ENCODE results near the gene SLC30A3.
A peak's percentile ranks its signal among the peaks of the same experiment; 100 is the strongest.

The SLC30A3 gene

DNA sequence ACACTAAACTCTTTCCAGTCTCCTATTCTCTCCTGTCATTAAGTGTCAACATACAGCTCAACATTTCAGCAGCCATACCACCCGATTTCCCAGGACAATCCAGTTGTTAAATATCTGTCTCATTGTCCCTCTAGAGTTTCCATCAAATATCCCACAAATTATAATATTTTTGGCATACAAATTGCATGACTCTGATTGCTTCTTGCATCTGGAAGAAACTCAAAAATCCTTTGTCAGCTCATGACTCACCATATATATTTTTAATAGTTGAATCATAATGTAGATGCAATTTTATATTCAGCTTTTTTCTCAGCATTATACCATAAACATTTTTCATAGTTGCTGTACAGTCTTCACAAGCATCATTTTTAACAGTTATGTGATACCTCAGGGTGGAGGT is 7.2 kb downstream of the SLC30A3 start:
- no peak for DNase-seq

DNA sequence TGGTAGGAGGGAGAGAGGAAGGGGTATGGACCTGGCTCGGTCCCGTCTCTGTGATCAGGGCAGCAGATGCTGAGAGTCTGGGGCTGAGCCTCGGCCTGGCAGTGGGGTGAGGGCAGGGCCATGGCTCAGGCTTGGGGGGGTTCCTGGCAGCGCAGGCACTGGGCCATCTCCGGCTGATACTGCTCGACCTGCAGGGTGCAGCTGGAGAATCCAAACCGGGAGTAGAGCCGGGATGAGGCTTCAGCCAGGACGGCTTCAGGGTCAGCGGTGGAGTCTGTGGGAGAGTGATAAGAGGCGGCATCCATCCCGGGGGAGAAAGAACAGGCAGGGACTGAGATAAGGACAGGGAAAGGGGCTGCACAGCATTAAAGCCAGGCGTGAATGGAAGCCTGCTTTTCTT is 7.7 kb downstream of the SLC30A3 start:
- no peak for DNase-seq

DNA sequence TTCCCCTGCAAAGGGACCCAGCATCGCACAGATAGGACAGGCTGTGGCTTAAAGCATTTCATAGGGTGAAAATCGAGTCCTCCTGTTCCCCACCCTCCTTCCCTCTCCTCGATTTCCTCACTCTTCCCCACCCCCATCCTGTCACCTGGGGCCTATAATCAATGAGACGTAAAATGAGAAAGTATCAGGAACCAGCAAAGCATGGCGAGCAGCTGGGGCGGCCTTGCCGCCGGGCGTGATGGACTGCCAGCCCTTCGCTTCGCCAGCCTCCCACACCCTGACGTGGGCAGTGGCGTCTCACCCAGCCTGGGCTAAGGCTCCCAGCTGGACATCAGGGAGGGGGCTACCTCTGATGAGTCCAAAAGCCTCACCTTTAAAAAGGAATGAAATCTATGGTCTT is 11.1 kb downstream of the SLC30A3 start:
- no peak for DNase-seq

DNA sequence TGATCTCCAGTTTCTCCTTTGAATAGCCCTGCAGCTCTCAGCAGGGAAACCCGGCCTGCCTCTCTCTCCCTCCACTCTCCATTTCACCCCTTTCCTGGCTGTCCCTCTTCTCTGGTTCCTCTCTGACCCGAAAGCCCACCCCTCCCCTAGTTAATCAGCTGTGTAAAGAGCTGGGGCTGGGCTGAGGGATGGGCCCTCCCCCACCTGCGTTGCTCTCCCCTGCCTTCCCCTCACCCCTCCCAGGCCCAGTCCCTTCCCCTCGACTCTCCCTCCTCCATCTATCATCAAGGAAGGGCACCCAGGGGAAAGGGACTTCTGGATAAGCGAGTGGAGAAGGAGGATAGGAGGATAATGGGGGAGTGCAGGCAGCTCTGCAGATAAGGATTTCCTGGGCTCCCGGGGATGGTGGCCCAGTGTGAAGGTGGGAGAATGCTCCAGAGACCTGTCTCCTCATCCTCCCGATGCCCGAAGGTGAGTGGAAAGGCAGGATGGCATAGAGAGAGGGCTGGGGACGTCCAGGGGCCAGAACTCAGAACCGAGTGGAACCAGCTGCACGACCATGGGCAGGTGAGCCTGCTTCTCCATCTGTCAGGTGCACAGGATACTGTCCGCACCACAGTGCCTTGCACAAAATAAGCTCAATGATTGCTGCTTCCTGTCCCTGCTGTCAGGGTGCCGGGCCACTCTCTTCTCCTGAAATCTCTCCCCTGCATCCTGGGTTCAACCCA is 12.0 kb downstream of the SLC30A3 start:
- no peak for DNase-seq

DNA sequence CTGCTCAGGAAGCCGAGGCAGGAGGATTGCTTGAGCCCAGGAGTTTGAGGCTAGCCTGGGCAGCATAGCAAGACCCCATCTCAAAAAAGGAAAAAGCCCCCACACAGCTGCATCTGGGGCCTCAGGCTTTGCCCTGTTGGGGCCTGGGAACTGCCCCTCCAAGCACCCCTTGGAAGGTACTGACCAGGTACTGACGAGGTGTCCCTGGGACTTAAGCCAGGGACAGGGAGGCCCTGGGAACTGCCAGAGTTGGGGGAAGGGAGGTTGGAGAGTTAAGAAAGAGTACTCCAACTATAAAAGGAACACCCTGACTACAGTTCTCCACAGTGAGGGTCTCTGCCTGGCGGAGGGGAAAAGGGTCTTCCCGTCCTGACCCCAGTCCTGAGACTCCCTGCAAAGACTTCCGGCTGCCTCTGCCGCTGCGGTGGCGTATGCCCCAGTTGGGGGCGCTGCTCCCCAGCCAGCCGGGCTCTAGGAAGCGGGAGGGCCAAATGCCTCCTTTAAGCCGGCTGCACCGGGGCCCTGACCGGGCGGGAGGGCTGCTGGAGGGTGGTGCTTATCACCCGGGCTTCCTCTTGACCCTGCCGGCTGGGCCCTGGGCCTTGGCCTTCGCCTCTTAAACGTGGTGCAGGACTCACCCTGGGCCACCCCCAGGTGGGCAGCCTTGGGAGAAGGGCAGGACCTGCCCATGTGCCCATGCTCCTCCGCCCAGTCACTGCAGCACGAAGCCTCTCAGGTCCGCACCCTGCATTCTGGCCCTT is 12.8 kb downstream of the SLC30A3 start:
- DNase-seq = peak; percentile 86

DNA sequence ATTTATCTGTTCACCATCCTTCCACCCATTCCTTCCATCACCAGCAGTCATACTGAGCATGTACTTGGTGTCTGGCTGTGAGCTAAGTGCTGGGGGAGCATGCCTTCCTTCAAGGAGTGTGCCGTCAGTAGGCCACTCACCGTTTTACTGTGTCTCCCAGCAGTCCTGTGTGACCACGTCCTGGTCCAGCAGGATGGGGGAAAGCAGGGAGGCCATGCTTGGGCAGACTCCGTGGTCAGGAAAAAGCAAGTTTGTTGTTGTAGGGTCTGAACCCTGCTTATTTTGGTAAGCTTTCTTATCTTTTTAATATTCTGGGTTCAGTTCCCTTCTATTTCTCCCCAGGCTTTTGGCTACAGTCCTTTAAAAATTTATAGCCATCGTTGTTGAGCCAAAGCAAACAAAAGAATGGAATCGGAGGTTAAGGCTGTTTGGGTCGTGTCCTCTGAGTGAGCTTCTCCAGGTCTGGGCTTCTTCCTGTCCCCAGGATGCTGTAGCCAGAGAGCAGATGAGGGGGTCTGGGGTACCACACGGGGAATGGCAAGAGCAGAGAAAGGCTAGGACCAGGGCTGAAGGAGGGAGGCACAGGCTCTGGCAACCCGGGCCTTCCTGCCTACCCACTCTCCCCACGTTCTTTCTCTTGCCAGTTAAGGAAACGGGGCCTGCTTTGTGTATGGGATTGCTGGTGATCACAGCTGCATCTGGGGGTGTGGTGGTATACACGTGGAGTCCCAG is 13.5 kb downstream of the SLC30A3 start:
- DNase-seq = no peak

DNA sequence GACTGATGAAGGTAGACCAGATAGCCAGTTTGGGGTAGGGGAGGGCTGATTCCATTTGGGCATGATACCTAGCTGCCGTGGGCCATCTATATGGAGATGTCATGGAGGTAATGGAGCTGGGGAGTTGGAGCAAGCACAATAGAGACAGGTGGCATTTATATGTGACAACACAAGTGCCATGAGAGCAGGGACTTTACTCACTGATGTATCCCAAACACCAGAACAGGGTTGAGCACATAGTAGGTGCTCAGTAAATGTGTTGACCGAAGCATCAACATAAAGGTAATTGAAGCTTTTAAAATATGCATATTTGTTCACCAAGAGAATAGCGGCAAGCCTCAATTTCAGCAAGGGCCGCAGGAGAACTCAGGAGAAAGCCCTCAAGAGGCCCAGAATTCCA is 15.0 kb downstream of the SLC30A3 start:
- no peak for DNase-seq

DNA sequence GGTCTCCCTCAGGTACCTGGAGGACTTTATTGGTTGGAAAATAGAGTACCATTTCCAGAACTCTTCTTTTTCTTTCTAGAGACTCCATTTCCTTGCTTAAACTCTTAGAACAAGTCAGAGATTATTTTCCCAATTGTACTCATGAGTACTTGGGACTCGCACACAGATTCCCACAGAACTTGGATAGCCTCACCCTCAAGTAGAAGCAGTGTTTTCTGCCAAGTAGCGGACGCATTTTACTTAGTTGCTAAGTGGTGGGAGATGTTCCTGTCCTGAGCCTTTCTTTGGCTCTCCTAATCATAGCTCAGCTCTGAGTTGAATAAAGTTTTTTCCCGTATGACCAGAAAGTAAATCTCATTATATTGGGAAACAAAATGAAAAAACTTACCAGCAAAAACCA is 17.2 kb downstream of the SLC30A3 start:
- no peak for DNase-seq

- DNase-seq = no peak
These were observed 17.7 kb downstream of the SLC30A3 start for GRCh38 chr2:27245116-27245515.

DNA sequence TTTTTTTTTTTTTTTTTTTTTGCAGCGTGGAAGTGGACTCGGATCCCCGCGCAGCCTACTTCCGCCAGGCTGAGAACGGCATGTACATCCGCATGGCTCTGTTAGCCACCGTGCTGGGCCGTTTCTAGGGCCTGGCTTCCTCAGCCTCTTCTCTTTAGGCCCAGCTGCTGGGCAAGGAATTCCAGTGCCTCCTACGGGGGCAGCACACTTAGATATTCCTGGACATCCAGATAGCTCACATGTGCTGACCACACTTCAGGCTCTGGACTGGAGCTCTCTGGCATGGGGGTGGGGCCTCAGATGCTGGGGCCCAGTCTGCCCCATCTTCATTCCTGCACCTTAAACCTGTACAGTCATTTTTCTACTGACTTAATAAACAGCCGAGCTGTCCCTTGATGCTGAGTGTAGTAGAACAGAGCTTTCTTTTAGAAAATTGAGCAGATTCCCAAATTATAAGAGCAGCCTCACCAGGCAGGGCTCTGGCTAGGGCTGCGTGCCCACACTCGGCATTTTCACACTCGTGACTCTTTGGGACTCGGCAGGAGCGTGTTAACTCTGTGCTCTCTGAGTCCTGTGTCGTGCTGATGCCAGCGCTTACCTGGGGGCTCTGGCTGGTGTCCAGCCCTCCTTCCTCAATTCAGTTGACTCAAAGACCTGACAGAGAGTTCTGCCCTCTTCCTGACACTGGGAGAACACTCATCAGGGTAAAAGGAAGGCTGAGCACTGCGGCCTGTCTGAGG is 19.3 kb downstream of the SLC30A3 start:
- no peak for DNase-seq

DNA sequence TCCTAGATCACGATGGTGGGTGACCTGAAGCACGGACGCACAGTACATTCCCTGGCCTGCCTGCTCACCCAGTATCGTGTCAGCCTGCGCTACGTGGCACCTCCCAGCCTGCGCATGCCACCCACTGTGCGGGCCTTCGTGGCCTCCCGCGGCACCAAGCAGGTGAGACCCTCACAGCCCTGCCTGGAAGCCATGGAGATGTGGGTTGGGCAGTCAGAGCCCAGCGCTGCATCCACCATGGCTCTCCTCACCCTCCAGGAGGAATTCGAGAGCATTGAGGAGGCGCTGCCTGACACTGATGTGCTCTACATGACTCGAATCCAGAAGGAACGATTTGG is 20.3 kb downstream of the SLC30A3 start:
- no peak for DNase-seq

DNA sequence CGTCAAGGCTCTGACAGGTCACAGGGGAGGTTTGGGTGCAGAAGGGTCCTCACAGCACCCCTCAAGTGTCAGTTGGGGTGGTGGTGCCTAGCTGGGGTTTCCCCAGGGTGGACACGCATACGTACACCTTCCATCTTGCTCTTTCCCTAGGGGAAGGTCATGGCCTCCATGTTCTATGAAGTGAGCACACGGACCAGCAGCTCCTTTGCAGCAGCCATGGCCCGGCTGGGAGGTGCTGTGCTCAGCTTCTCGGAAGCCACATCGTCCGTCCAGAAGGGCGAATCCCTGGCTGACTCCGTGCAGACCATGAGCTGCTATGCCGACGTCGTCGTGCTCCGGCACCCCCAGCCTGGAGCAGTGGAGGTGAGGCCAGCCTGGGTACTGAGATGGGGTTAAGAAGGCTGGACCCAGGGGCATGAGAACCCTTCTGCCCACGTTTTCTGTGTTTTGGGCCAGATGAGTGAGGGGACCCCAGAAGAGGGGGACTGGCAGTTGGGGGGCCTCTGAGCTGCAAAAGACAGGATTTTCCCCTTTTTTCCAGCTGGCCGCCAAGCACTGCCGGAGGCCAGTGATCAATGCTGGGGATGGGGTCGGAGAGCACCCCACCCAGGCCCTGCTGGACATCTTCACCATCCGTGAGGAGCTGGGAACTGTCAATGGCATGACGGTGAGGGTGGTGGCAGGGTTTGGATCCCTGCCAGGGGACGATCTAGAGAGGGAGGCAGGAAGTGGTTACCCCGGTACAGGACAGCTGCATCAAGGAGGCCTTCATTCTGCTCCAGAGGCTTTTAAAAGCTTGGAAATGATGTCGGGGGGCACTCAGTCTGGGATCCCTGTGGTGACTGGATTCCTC is 20.9 kb downstream of the SLC30A3 start:
- no peak for DNase-seq

- no peak for DNase-seq
These were observed 22.4 kb downstream of the SLC30A3 start for GRCh38 chr2:27240406-27240805.

GRCh38 chr2:27238976-27239375 is 23.9 kb downstream of the SLC30A3 start:
- no peak for DNase-seq

DNA sequence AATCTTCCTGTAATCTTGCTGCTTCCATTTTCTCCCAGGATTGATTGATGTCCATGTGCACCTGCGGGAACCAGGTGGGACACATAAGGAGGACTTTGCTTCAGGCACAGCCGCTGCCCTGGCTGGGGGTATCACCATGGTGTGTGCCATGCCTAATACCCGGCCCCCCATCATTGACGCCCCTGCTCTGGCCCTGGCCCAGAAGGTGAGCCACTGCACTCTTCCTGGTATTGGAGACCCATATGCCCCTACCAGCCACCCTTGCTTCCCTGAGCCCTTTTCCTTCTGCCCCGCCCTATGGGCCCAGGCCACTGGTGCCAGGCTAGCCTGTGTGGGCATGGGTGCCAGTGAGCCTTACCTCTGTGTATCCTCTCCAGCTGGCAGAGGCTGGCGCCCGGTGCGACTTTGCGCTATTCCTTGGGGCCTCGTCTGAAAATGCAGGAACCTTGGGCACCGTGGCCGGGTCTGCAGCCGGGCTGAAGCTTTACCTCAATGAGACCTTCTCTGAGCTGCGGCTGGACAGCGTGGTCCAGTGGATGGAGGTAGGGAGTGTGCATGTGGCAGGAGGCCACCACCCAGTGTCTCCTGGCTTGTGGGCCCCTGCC is 25.4 kb downstream of the SLC30A3 start:
- no peak for DNase-seq

DNA sequence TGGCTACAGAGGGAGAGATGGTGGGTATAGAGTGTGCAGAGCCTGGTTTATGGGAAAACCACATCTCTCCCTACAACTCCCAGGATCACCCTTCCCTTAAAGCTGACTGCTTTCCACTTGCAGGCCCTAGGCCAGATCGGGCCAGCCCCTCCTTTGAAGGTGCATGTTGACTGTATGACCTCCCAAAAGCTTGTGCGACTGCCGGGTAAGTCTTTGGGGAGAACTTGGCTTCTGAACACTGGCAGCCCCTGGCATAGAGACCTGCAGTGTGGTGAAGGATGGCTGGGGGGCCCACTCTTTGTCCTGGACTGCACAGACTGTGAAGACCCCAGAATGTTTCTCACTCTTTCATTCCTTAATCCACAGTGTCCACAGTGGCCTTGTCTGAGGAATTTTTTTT is 26.2 kb downstream of the SLC30A3 start:
- no peak for DNase-seq

- DNase-seq = no peak
These were observed 26.7 kb downstream of the SLC30A3 start for GRCh38 chr2:27236136-27236535.

DNA sequence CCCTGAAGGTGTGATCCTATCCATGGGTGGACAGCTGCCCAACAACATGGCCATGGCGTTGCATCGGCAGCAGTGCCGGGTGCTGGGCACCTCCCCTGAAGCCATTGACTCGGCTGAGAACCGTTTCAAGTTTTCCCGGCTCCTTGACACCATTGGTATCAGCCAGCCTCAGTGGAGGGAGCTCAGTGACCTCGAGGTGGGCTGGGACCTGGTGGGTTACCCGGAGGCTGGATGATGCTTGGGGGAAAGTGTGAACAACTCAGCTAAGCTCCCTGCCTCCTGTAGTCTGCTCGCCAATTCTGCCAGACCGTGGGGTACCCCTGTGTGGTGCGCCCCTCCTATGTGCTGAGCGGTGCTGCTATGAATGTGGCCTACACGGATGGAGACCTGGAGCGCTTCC is 29.5 kb downstream of the SLC30A3 start:
- DNase-seq = no peak

GRCh38 chr2:27231921-27232320 is 30.9 kb downstream of the SLC30A3 start:
- no peak for DNase-seq

DNA sequence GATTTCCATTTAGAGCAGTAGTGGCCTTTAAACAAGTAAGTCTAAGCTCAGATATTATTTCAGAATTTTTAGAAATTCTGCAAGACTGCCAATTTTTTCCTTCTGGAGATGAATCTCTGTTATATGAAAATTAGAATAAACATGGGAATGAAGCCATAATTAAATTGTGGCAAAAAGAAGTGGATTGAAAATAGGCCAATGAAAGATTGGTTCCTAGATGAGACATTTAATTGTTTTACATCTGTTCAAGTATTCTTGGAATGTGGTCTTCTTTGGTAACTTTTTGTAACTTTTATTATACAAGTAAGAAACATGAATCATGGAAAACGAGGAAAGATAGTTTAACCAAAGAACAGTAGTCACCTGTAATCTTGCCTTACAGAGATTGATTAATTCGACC is 35.3 kb downstream of the SLC30A3 start:
- no peak for DNase-seq

GRCh38 chr2:27225526-27225925 is 37.3 kb downstream of the SLC30A3 start:
- DNase-seq = no peak

DNA sequence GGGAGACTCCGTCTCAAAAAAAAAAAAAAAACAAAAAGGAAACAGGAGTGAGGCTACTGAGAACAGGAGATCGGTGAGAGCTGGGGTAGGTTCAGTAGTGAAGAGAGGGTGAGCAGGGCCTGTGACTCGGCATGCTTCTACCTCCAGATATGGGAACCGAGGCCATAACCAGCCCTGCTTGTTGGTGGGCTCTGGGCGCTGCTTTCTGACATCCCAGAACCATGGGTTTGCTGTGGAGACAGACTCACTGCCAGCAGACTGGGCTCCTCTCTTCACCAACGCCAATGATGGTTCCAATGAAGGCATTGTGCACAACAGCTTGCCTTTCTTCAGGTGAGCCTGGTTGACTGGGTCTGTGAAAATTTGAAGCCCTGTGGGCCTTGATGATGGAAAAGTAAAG is 39.4 kb downstream of the SLC30A3 start:
- DNase-seq = no peak

All from activated CD8-positive, alpha-beta memory T cell treated with anti-CD3 and anti-CD28 coated beads, Interleukin-2, amount 50 U/mL, for 48 hours (primary cell).